ENCODE results near the gene RNF151. TPM values are rescaled to one million over a fixed set of nuclear protein-coding genes. Genes with fewer than 3 reads are reported as not detected.
"Not testable (repeated sequence)": the region's sequence is repeated elsewhere in the genome, so short reads cannot be mapped to it uniquely, and the experiment has no call there.

Gene RNF151
- total and polyA plus RNA-seq, 2 donors from 2014 or later: not detected

GRCh38 chr16:1936945-1937479 lies 29.6 kb upstream of the RNF151 start:
- Histone ChIP-seq H3K9me3 (ENCODE audit: control insufficient read depth in 2 of 3, insufficient read depth in 1 of 3, low read length in 3 of 3) (no peaks in the 10 kb centered on the region), H3K9ac (ENCODE audit: low read length in 3 of 3) (no peak overlapping the region), H3K36me3 (ENCODE audit: control insufficient read depth in 2 of 3, insufficient read depth in 3 of 3, low read length in 3 of 3) (peaks cover 0 to 9% (median 6%) of the 10 kb centered on the region in 3 donors), H3K27ac (ENCODE audit: low read depth in 2 of 2, low read length in 2 of 2) (no peak overlapping the region), H3K4me1 (ENCODE audit: control insufficient read depth in 2 of 3, insufficient read depth in 2 of 3, low read depth in 1 of 3, low read length in 3 of 3) (peaks cover 0 to 3% (median 0%) of the 10 kb centered on the region in 3 donors), H3K4me3 (ENCODE audit: low read length in 3 of 3) (no peak overlapping the region), H3K27me3 (ENCODE audit: control insufficient read depth, insufficient read depth, low read length) (no peaks in the 10 kb centered on the region)
- intact Hi-C loops (cut with DNase I): no loop called here
- FAIRE-seq (no peak), DNase-seq (no peak)
- TF ChIP-seq, protein P1, sequence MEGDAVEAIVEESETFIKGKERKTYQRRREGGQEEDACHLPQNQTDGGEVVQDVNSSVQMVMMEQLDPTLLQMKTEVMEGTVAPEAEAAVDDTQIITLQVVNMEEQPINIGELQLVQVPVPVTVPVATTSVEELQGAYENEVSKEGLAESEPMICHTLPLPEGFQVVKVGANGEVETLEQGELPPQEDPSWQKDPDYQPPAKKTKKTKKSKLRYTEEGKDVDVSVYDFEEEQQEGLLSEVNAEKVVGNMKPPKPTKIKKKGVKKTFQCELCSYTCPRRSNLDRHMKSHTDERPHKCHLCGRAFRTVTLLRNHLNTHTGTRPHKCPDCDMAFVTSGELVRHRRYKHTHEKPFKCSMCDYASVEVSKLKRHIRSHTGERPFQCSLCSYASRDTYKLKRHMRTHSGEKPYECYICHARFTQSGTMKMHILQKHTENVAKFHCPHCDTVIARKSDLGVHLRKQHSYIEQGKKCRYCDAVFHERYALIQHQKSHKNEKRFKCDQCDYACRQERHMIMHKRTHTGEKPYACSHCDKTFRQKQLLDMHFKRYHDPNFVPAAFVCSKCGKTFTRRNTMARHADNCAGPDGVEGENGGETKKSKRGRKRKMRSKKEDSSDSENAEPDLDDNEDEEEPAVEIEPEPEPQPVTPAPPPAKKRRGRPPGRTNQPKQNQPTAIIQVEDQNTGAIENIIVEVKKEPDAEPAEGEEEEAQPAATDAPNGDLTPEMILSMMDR (IDR thresholded peaks at IDR 0.05; ENCODE audit: borderline replicate concordance, extremely low read depth, insufficient read depth): no peak

GRCh38 chr16:1938316-1938715 lies 28.3 kb upstream of the RNF151 start:
- H3K9ac ChIP-seq (ENCODE audit: low read length in 3 of 3): no peak overlapping the region
- H3K36me3 ChIP-seq (ENCODE audit: control insufficient read depth in 2 of 3, insufficient read depth in 3 of 3, low read length in 3 of 3): peaks cover 0 to 9% (median 6%) of the 10 kb centered on the region in 3 donors
- H3K4me1 ChIP-seq (ENCODE audit: control insufficient read depth in 2 of 3, insufficient read depth in 2 of 3, low read depth in 1 of 3, low read length in 3 of 3): peaks cover 0 to 10% (median 0%) of the 10 kb centered on the region in 3 donors
- FAIRE-seq (no peak), DNase-seq (no peak)
- no peak overlapping the region for H3K27ac ChIP-seq (ENCODE audit: low read depth in 2 of 2, low read length in 2 of 2)
- no peaks in the 10 kb centered on the region for H3K9me3 ChIP-seq (ENCODE audit: control insufficient read depth in 2 of 3, insufficient read depth in 1 of 3, low read length in 3 of 3)
- no peaks in the 10 kb centered on the region for H3K27me3 ChIP-seq (ENCODE audit: control insufficient read depth, insufficient read depth, low read length)
- intact Hi-C loops (cut with DNase I): no loop called here
- no peak overlapping the region for H3K4me3 ChIP-seq (ENCODE audit: low read length in 3 of 3)
- TF ChIP-seq, protein P1 (IDR thresholded peaks at IDR 0.05; ENCODE audit: borderline replicate concordance, extremely low read depth, insufficient read depth): no peak

DNA sequence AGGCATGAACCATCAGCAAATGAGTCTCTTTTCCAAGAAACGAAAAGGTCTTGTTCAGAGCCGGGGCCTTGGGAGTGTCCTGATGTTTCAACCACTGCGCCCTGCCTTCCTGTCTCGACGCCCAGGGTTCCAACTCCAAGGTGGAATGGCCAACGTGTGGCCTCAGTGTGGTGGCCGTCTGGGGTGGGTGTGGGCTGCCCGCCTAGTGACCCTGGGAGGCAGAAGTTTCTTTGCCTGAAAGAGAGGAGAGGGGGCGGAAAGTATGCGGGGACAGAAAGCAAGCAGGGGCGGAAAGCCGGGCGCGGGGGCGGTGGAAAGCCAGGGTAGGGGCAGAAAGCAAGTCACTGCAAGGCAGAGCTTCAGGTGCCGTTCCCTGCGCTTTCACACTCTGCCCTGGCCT lies 27.7 kb upstream of the RNF151 start:
- no peak overlapping the region for H3K4me3 ChIP-seq (ENCODE audit: low read length in 3 of 3)
- no peak for FAIRE-seq
- H3K27me3 ChIP-seq (ENCODE audit: control insufficient read depth, insufficient read depth, low read length): no peaks in the 10 kb centered on the region
- no peak overlapping the region for H3K27ac ChIP-seq (ENCODE audit: low read depth in 2 of 2, low read length in 2 of 2)
- DNase-seq: no peak
- peaks cover 0 to 9% (median 6%) of the 10 kb centered on the region in 3 donors for H3K36me3 ChIP-seq (ENCODE audit: control insufficient read depth in 2 of 3, insufficient read depth in 3 of 3, low read length in 3 of 3)
- H3K4me1 ChIP-seq (ENCODE audit: control insufficient read depth in 2 of 3, insufficient read depth in 2 of 3, low read depth in 1 of 3, low read length in 3 of 3): peaks cover 0 to 10% (median 0%) of the 10 kb centered on the region in 3 donors
- no peaks in the 10 kb centered on the region for H3K9me3 ChIP-seq (ENCODE audit: control insufficient read depth in 2 of 3, insufficient read depth in 1 of 3, low read length in 3 of 3)
- TF ChIP-seq, protein P1 (IDR thresholded peaks at IDR 0.05; ENCODE audit: borderline replicate concordance, extremely low read depth, insufficient read depth): no peak
- no peak overlapping the region for H3K9ac ChIP-seq (ENCODE audit: low read length in 3 of 3)
- intact Hi-C loops (cut with DNase I): no loop called here

GRCh38 chr16:1939833-1940232 lies 26.8 kb upstream of the RNF151 start:
- intact Hi-C loops (cut with DNase I); FAIRE-seq; DNase-seq; H3K27me3 ChIP-seq (ENCODE audit: control insufficient read depth, insufficient read depth, low read length); H3K27ac ChIP-seq (ENCODE audit: low read depth in 2 of 2, low read length in 2 of 2); H3K4me3 ChIP-seq (ENCODE audit: low read length in 3 of 3); H3K9ac ChIP-seq (ENCODE audit: low read length in 3 of 3); H3K9me3 ChIP-seq (ENCODE audit: control insufficient read depth in 2 of 3, insufficient read depth in 1 of 3, low read length in 3 of 3); H3K36me3 ChIP-seq (ENCODE audit: control insufficient read depth in 2 of 3, insufficient read depth in 3 of 3, low read length in 3 of 3): not testable (repeated sequence)
- H3K4me1 ChIP-seq (ENCODE audit: control insufficient read depth in 2 of 3, insufficient read depth in 2 of 3, low read depth in 1 of 3, low read length in 3 of 3): peaks cover 0 to 10% (median 0%) of the 10 kb centered on the region in 3 donors
